Peyer's patch (tissue), 4 donors: Measurements from ENCODE around the gene ELMO1.

ENCODE experiments used
- CTCF ChIP-seq, 6 experiments: fragments of 450-650 bp in 4 of 6; fragments of 200-600 bp in 2 of 6; sonication (generic) in 1 of 6; IDR thresholded peaks; one replicate each; pipeline ENCODE4 v1.5.1; 2017 to 2019; ENCODE audit warnings: antibody characterized with exemption in 6 of 6, mild to moderate bottlenecking in 3 of 6, moderate library complexity in 1 of 6
- POLR2A ChIP-seq, 2 donors: fragments of 450-650 bp; IDR thresholded peaks; one replicate each; pipeline ENCODE4 v1.5.1; 2017; ENCODE audit warnings: antibody characterized with exemption in 2 of 2, mild to moderate bottlenecking in 2 of 2, moderate library complexity in 2 of 2

- TF ChIP-seq CTCF (IDR thresholded peaks at IDR 0.05), result no peak
- TF ChIP-seq POLR2A (IDR thresholded peaks at IDR 0.05), result no peak
These were observed 448.2 kb downstream of the ELMO1 start for GRCh38 chr7:37000511-37000910.
